Measurements from ENCODE around the gene KRCC1. TPM values are rescaled to one million over a fixed set of nuclear protein-coding genes. Genes with fewer than 3 reads are reported as not detected.

The KRCC1 gene
- total and polyA plus RNA-seq, 2 experiments from 2014 or later = 10.3 to 12.5 TPM

DNA sequence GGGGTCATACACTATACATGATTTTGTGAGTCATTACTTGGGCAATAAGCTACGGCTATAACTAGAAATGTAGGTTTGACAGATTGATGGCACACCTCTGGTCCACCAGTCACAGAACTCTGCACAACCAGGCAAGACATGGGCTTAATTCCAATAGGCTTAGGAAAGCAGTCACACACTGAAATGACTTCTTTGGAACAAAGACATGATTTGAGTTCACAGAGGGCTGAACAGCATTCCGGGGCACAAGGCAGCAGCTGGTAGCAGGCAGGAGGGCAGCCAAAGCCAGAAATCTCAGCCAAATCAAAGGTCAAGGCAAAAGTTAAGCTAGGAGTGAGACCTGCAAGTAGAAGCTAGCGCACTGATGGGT is 44.9 kb upstream of the KRCC1 start (continued):
- TF ChIP-seq ZNF114 (CRISPR knock-in tag; IDR thresholded peaks at IDR 0.05) (no peak), CREB1 (CRISPR knock-in tag; IDR thresholded peaks at IDR 0.05; ENCODE audit: low read depth) (no peak), REST (IDR thresholded peaks at IDR 0.05; ENCODE audit: unreplicated experiment) (no peak), EZH2phosphoT487 (IDR thresholded peaks at IDR 0.05; ENCODE audit: unreplicated experiment) (no peak), STAT1 (IDR thresholded peaks at IDR 0.05; ENCODE audit: unreplicated experiment) (no peak), ZNF331 (CRISPR knock-in tag; IDR thresholded peaks at IDR 0.05; ENCODE audit: low read depth) (no peak), CTCF (conservative IDR thresholded peaks at IDR 0.05; ENCODE audit: low read depth in 2 of 2) (no peak), POLR2AphosphoS5 (IDR thresholded peaks at IDR 0.05; ENCODE audit: low read depth) (no peak), JUNB (IDR thresholded peaks at IDR 0.05; ENCODE audit: unreplicated experiment) (no peak)

- ATAC-seq = peak; percentile 96
- DNase-seq (ENCODE audit: low spot score) = peak; percentile 97
- H3F3A ChIP-seq (replicated peaks; ENCODE audit: low read depth) = no peaks in the 10 kb centered on the region
- H3K9me2 ChIP-seq (ENCODE audit: insufficient read depth) = peaks cover 4% of the 10 kb centered on the region; the same call in 1 of the 2 replicates
- H4K20me1 ChIP-seq (replicated peaks; ENCODE audit: insufficient read depth) = no peaks in the 10 kb centered on the region
- Mint-ChIP-seq H3K4me1 (peaks cover 22% of the 10 kb centered on the region), H3K4me3 (no peak overlapping the region; the same call in 2 of the 3 replicates), H3K27me3 (ENCODE audit: insufficient read depth, low read depth, poor library complexity) (peaks cover 1% of the 10 kb centered on the region), H3K27ac (no peak overlapping the region), H3K36me3 (ENCODE audit: low read depth) (no peaks in the 10 kb centered on the region), H3K9me3 (no peaks in the 10 kb centered on the region)
- peak overlapping the region; percentile 2 for H2AFZ ChIP-seq
- no peaks in the 10 kb centered on the region for H3K36me3 ChIP-seq (ENCODE audit: insufficient read depth)
- H3K4me1 ChIP-seq (ENCODE audit: insufficient read depth) = peaks cover 7% of the 10 kb centered on the region
- no peak overlapping the region for H3K4me3 ChIP-seq
- no peak overlapping the region for H3K27ac ChIP-seq (ENCODE audit: low read depth)
- H3K27me3 ChIP-seq (ENCODE audit: insufficient read depth) = no peaks in the 10 kb centered on the region
- no peaks in the 10 kb centered on the region for H3K79me2 ChIP-seq (replicated peaks; ENCODE audit: insufficient read depth)
- H3K4me2 ChIP-seq = peak overlapping the region; percentile 18; the same call in 1 of the 2 replicates
- TF ChIP-seq ZNF114 (CRISPR knock-in tag; IDR thresholded peaks at IDR 0.05) (no peak), NANOG (IDR thresholded peaks at IDR 0.05; ENCODE audit: borderline replicate concordance) (no peak), JUNB (IDR thresholded peaks at IDR 0.05; ENCODE audit: unreplicated experiment) (no peak), EZH2 (IDR thresholded peaks at IDR 0.05; ENCODE audit: low read depth, unreplicated experiment) (no peak), ZNF462 (CRISPR knock-in tag; IDR thresholded peaks at IDR 0.05) (no peak), POLR2AphosphoS5 (IDR thresholded peaks at IDR 0.05; ENCODE audit: low read depth) (no peak)
Measured at GRCh38 chr2:88099798-88100488, 44.4 kb upstream of the KRCC1 start.

All from GM23338 (cell line).